HepG2 (cell line): ENCODE data around the gene RABGAP1L. TPM values are rescaled to one million over a fixed set of nuclear protein-coding genes. Genes with fewer than 3 reads are reported as not detected.

ENCODE experiments used
- ATAC-seq: fragments of 200-7000 bp; cut with Tn5 transposase; 3 replicates; pipeline ENCODE4 v1.9.1; 2020; ENCODE audit warnings: mild to moderate bottlenecking, moderate library complexity
- BruUV-seq: library from RNA; stranded (reverse); fragments of 400-500 nt; replicated peaks from 2 replicates; lab custom pipeline; 2021; lab: Mats Ljungman, UMichigan
- CTCF ChIA-PET: fragments of 300-600 bp; formaldehyde crosslinking; extraction: SDS; loops from one replicate; lab custom pipeline; 2021; ENCODE audit warnings: low total read pairs, inconsistent platforms, low intra/inter-chr PET ratio; lab: Yijun Ruan, JAX
- POLR2A ChIA-PET: fragments of 350-600 bp; sonication (Branson Sonifier 250); formaldehyde crosslinking; loops from one replicate; lab custom pipeline; 2020; ENCODE audit warnings: antibody characterized with exemption, inconsistent platforms; lab: Yijun Ruan, JAX
- DNase-seq: peaks from one replicate; pipeline ENCODE4 v3.0.0-alpha.2; 2015; ENCODE audit warnings: low spot score
- FAIRE-seq: peaks from 3 replicates; lab custom pipeline; 2011; peaks lifted over from hg19 to GRCh38; lab: Jason Lieb, UNC
- H2AFZ ChIP-seq: one replicate; pipeline ENCODE4 v1.6.1; 2011; ENCODE audit warnings: low read length, inconsistent platforms
- H3K27ac ChIP-seq: fragments of 300-600 bp; 3 replicates; pipeline ENCODE4 v1.8.0; 2011; ENCODE audit warnings: mixed run types, mild to moderate bottlenecking, mixed read lengths, low read length, inconsistent platforms; ENCODE audit not compliant: insufficient read depth; ENCODE audit errors: extremely low read length
- H3K27me3 ChIP-seq, 2 experiments: fragments of 200-600 bp in 1 of 2; 2 replicates in 1 of 2; 3 replicates in 1 of 2; pipeline versions ENCODE4 v1.6.0 to v1.8.0; 2011; ENCODE audit warnings: low read length in 2 of 2, mild to moderate bottlenecking in 2 of 2, moderate library complexity in 2 of 2, inconsistent platforms in 1 of 2; ENCODE audit not compliant: insufficient read depth in 2 of 2, control insufficient read depth in 1 of 2
- H3K36me3 ChIP-seq, 2 experiments: fragments of 200-600 bp in 1 of 2; replicated peaks in 1 of 2; 2 replicates in 1 of 2; 3 replicates in 1 of 2; pipeline versions ENCODE4 v1.5.1 to v1.8.0; 2011; ENCODE audit warnings: low read length in 2 of 2, inconsistent platforms in 1 of 2; ENCODE audit not compliant: insufficient read depth in 2 of 2, control insufficient read depth in 1 of 2
- H3K4me1 ChIP-seq: 2 replicates; pipeline ENCODE4 v1.5.1; 2012; ENCODE audit warnings: low read length, inconsistent platforms; ENCODE audit not compliant: insufficient read depth
- H3K4me2 ChIP-seq: 2 replicates; pipeline ENCODE4 v1.6.0; 2011; ENCODE audit warnings: low read depth, low read length, inconsistent platforms
- H3K4me3 ChIP-seq, 3 experiments: fragments of 200-600 bp in 1 of 3; sonication (generic), shearing (Covaris generic) in 1 of 3; replicated peaks in 1 of 3; 2 replicates each; pipeline ENCODE4 v1.5.1; 2011 to 2016; ENCODE audit warnings: low read length in 3 of 3, inconsistent platforms in 2 of 3, low read depth in 2 of 3, mild to moderate bottlenecking in 2 of 3, control low read depth in 1 of 3, mixed read lengths in 1 of 3; ENCODE audit not compliant: insufficient read depth in 1 of 3
- H3K79me2 ChIP-seq: one replicate; pipeline ENCODE4 v1.6.1; 2011; ENCODE audit warnings: low read length, inconsistent platforms; ENCODE audit not compliant: insufficient read depth
- H3K9ac ChIP-seq: 2 replicates; pipeline ENCODE4 v1.6.0; 2011; ENCODE audit warnings: mild to moderate bottlenecking, low read depth, low read length, inconsistent platforms; ENCODE audit not compliant: insufficient read depth
- H3K9me3 ChIP-seq: 2 replicates; pipeline ENCODE4 v1.5.1; 2012; ENCODE audit warnings: mild to moderate bottlenecking, low read length
- H4K20me1 ChIP-seq: 2 replicates; pipeline ENCODE4 v1.6.0; 2011; ENCODE audit warnings: inconsistent platforms, mild to moderate bottlenecking, low read length, moderate library complexity; ENCODE audit not compliant: insufficient read depth
- CBFB ChIP-seq: sonication (generic); formaldehyde crosslinking; IDR thresholded peaks from 2 replicates; pipeline ENCODE4 v1.4.0; 2020; ENCODE audit warnings: missing genetic modification reagents
- EEA1 ChIP-seq: sonication (generic); formaldehyde crosslinking; IDR thresholded peaks from 2 replicates; pipeline ENCODE4 v1.5.1; 2020; ENCODE audit warnings: mild to moderate bottlenecking, missing genetic modification reagents, borderline replicate concordance
- KIAA2018 ChIP-seq: sonication (generic); formaldehyde crosslinking; IDR thresholded peaks from 2 replicates; pipeline ENCODE4 v1.5.0; 2020; ENCODE audit warnings: mild to moderate bottlenecking, missing genetic modification reagents, borderline replicate concordance
- ONECUT2 ChIP-seq: sonication (generic); formaldehyde crosslinking; IDR thresholded peaks from 2 replicates; pipeline ENCODE4 v1.4.0; 2020; ENCODE audit warnings: missing genetic modification reagents
- PRPF4 ChIP-seq: fragments of 200-400 bp; formaldehyde crosslinking; IDR thresholded peaks from 2 replicates; pipeline ENCODE4 v1.6.1; 2016; ENCODE audit warnings: low read length, low read depth; ENCODE audit not compliant: poor library complexity, severe bottlenecking
- SMAD9 ChIP-seq: sonication (generic); formaldehyde crosslinking; IDR thresholded peaks from 2 replicates; pipeline ENCODE4 v1.5.1; 2020; ENCODE audit warnings: mild to moderate bottlenecking, missing genetic modification reagents
- ZNF260 ChIP-seq: sonication (generic); formaldehyde crosslinking; IDR thresholded peaks from 2 replicates; pipeline ENCODE4 v1.4.0; 2020; ENCODE audit warnings: missing genetic modification reagents, low read depth, mild to moderate bottlenecking, borderline replicate concordance
- ZNF746 ChIP-seq: sonication (generic); formaldehyde crosslinking; IDR thresholded peaks from 2 replicates; pipeline ENCODE4 v1.8.0; 2022; ENCODE audit warnings: mild to moderate bottlenecking, missing genetic modification reagents
- WGBS: methylation state at CpG from one replicate; pipeline ENCODE4 v1.1.6; 2017; ENCODE audit warnings: low lambda C conversion rate; 5-methylcytosine and 5-hydroxymethylcytosine counted together
- in situ Hi-C: cut with HindIII; loops from 2 replicates; pipeline ENCODE4 v1.10.0; 2017; ENCODE audit warnings: low pct_unique_long_range_greater_than_20kb; ENCODE audit not compliant: extremely low pct_ligation_motif_present
- intact Hi-C: fragments of 100-400 bp; cut with micrococcal nuclease; formaldehyde crosslinking; loops from one replicate; pipeline ENCODE4 v1.10.0; 2022; ENCODE audit not compliant: unreplicated experiment
- polyA plus RNA-seq, 8 experiments: library from polyadenylated mRNA; depleted of rRNA in 3 of 8; stranded (reverse) in 7 of 8; unstranded in 1 of 8; fragments of >200 nt; fragmentation: Illumina TruSeq in 4 of 8; extraction: Trizol in 4 of 8; gene quantifications; 2 replicates each; pipeline versions ENCODE4 v1.2.1 to v1.2.3, GENCODE V29; 2011 to 2016; ENCODE audit warnings: low read depth in 4 of 8, missing spikeins in 1 of 8, mixed read lengths in 1 of 8; ENCODE audit not compliant: insufficient read depth in 1 of 8
- total RNA-seq, 5 experiments: library from RNA; depleted of rRNA; stranded (reverse); fragments of >200 nt; fragmentation: Illumina TruSeq; extraction: Trizol; gene quantifications; 2 replicates each; pipeline ENCODE4 v1.2.3, GENCODE V29; 2016; ENCODE audit warnings: low read depth in 1 of 5
- TF ChIP-seq, protein P1 (sequence below): IDR thresholded peaks from 2 replicates; pipeline ENCODE4 v1.6.1; 2016

The RABGAP1L gene
- total and polyA plus RNA-seq, 2 of the 13 experiments (the other 11 are each of a cell fraction or from before 2014, with no cell fraction given) = 7.9 to 22.6 TPM

DNA sequence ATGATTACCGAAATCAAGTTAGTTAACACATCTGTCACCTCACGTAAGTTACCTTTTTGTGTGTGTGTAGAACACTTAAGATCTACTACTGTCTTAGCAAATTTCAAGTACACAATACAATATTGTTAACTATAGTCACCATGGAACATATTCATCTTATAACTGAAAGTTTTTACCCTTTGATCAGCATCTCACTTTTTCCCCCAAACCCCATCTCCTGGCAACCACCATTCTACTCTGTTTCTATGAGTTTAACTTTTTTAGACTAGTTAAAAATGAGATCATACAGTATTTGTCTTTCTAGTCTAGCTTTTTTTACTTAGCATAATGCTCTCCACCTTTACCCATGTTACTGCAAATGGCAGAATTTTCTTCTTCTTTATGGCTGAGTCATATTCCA, 124.7 kb downstream of the RABGAP1L start:
- H3K27ac ChIP-seq = no peak overlapping the region
- no peak overlapping the region for H3K4me3 ChIP-seq
- WGBS = 100% methylated on average over 2 of the region's 2 CpGs
- no peaks in the 10 kb centered on the region for H3K9me3 ChIP-seq
- no peaks in the 10 kb centered on the region for H3K79me2 ChIP-seq
- CTCF ChIA-PET = no interaction called here
- H3K4me2 ChIP-seq = no peak overlapping the region
- no peak for FAIRE-seq
- H3K36me3 ChIP-seq = no peaks in the 10 kb centered on the region; a peak in 1 of 5 replicates
- no peaks in the 10 kb centered on the region for H3K4me1 ChIP-seq
- BruUV-seq = no TSS peak
- POLR2A ChIA-PET = no interaction called here
- DNase-seq = no peak
- intact Hi-C loops = no loop called here
- no peak overlapping the region for H3K9ac ChIP-seq
- in situ Hi-C loops = no loop called here
- H4K20me1 ChIP-seq = no peaks in the 10 kb centered on the region
- TF ChIP-seq CBFB (CRISPR knock-in tag) = no peak
- TF ChIP-seq ZNF746 (CRISPR knock-in tag) = no peak
- TF ChIP-seq PRPF4 = no peak
- TF ChIP-seq SMAD9 = no peak
- no peak for TF ChIP-seq ONECUT2 (CRISPR knock-in tag)
- TF ChIP-seq ZNF260 (CRISPR knock-in tag) = no peak
- TF ChIP-seq KIAA2018 (CRISPR knock-in tag) = no peak
- TF ChIP-seq EEA1 (CRISPR knock-in tag) = no peak
- TF ChIP-seq, protein P1, sequence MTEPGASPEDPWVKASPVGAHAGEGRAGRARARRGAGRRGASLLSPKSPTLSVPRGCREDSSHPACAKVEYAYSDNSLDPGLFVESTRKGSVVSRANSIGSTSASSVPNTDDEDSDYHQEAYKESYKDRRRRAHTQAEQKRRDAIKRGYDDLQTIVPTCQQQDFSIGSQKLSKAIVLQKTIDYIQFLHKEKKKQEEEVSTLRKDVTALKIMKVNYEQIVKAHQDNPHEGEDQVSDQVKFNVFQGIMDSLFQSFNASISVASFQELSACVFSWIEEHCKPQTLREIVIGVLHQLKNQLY (CRISPR knock-in tag) = no peak
- no peak for ATAC-seq
- no peaks in the 10 kb centered on the region for H3K27me3 ChIP-seq
- no peak overlapping the region for H2AFZ ChIP-seq
